GM21360 (cell line): ENCODE results near the gene NAALADL2.

Experiments
- ATAC-seq: cut with Tn5 transposase; IDR thresholded peaks from one replicate; pipeline ENCODE4 v1.9.1; 2021; ENCODE audit warnings: mild to moderate bottlenecking, moderate library complexity; ENCODE audit not compliant: unreplicated experiment

NAALADL2 gene

GRCh38 chr3:175295248-175296130 lies 436.4 kb downstream of the NAALADL2 start:
- ATAC-seq, result no peak

DNA sequence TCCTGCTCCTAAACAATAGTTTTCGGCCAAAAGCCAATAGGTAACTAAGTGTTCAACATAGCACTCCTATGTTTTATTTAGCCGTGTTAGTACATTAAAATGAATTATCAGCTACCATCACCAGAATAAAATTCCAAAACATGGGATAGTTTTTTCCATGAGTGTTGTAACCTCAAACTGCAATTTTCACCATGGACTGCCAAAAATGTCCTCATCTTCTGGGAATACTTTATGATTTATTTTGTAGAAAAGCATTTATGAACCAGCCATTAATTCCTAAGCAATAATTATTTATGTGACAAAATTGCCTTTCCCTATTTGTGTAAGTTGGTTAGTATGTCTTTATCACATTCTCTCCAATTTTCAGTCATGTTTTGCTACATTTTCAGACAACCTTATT lies 438.1 kb downstream of the NAALADL2 start:
- ATAC-seq, result no peak

- no peak for ATAC-seq
Measured at GRCh38 chr3:175301741-175302140, 442.6 kb downstream of the NAALADL2 start.

- no peak for ATAC-seq
Measured at GRCh38 chr3:175304404-175304803, 445.3 kb downstream of the NAALADL2 start.

DNA sequence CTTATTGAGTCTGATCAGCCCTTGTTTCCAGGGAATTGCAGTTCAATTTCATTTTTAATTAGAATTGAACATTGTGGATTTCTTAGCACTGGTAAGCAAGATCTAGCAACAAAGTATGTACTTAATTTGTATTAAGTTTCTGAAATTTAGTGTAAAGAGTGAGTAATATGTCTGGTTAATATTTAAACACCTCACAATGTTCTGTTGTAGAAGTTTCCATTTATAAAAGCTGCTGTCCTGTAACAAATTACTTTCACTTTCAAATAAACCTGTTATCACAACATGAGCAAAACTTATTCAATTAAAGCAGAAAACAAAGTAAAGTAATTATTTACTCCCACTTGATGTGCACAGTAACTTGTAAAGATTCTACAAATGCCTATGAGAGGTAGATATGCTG lies 448.5 kb downstream of the NAALADL2 start:
- no peak for ATAC-seq

DNA sequence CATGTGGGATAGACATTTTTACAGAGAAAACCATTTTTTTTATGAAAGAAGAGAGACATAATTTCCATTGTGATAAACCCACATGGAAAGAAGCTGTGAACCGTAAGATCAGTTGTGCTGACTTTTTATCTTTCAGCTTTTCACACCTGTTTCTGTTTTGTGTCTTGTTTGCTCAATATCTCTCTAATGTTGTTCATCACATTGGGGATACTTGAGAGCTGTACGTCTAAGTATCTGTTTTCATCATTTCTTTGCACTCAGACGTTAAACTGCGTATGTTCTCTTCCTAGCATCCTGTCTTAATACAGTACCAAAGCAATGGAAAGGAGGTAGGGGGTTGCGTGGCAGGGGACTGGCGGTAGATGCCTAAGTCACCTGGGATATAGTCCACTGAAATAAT lies 449.0 kb downstream of the NAALADL2 start:
- ATAC-seq, result no peak

- ATAC-seq, result no peak
Measured at GRCh38 chr3:175310046-175310445, 450.9 kb downstream of the NAALADL2 start.

GRCh38 chr3:175311404-175311803 lies 452.3 kb downstream of the NAALADL2 start:
- ATAC-seq, result no peak

DNA sequence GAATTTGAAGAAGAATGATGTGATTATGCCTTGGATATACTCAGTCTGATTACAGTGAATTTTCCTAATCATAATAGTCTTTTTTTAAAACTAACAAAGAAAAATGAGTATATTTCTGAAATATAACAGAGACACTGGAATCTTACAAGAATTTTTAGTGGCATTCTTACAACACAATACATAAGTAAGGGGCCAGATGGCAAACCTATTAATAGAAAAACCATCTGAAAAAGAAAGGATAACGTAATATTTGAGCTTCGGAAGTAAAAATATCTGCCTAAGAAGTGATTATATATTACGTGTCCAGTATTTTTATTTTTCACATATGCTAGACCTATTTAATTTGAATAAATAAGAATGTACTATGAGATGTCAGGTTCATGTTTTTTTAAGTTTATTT lies 452.8 kb downstream of the NAALADL2 start:
- no peak for ATAC-seq

GRCh38 chr3:175312791-175313190 lies 453.7 kb downstream of the NAALADL2 start:
- no peak for ATAC-seq

- no peak for ATAC-seq
Measured at GRCh38 chr3:175316799-175317198, 457.7 kb downstream of the NAALADL2 start.

DNA sequence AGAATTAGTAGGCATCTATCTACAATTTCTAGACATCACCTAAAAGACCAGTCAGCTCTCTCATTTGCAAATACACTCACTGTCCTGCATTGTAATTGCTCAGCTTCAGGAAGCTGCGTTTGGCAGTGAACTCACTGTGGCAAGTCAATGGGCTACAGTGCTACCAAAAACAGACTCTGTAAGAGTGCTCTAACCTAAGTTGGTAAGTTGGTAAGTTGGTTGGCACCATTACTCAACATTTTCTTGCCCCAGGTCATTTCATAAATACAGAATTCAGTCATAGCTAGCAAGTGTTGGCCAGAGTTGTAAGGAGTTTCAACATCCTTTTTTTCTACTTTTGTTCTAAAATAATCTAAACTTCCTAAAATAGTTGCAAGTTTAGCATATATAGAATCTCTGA lies 466.3 kb downstream of the NAALADL2 start:
- no peak for ATAC-seq

- no peak for ATAC-seq
Measured at GRCh38 chr3:175326041-175326440, 466.9 kb downstream of the NAALADL2 start.

DNA sequence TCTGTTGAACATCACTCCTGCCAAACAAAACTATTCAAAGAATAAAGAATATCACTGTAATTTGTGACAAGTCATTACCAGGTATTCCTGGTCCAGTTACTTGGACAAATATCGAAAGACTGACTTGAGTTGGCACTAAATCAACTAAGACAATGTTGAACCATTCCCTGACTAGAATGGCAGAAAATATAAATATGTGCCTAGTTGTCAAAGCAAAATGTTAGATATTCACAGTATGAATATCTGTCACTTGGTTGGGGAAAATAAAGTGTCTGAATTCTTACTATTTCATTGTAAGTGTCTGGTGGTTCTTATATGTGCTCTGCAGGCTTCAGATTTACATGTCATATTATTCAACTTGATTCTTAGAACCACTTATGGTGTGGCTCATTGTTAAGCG lies 470.2 kb downstream of the NAALADL2 start:
- ATAC-seq, result no peak

DNA sequence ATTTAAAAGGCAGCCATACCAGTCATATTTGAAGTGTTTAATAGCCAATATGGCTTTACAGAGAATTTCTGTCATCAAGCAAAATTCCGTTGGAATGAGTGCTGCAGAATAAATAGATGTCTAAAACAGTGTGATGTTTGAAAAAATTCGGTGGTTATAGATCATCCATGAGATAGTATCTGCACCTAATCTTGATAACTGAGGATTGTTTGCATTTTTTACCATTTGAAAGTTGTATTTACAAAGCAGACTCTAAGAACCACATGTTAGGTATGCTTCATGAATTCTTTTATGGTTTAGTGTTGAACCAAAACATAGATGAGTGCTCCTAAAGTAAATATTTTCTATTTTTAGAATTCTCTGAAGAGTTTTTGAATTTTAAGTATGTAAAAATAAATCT lies 476.1 kb downstream of the NAALADL2 start:
- no peak for ATAC-seq

- ATAC-seq, result no peak
Measured at GRCh38 chr3:175336406-175337133, 477.4 kb downstream of the NAALADL2 start.

DNA sequence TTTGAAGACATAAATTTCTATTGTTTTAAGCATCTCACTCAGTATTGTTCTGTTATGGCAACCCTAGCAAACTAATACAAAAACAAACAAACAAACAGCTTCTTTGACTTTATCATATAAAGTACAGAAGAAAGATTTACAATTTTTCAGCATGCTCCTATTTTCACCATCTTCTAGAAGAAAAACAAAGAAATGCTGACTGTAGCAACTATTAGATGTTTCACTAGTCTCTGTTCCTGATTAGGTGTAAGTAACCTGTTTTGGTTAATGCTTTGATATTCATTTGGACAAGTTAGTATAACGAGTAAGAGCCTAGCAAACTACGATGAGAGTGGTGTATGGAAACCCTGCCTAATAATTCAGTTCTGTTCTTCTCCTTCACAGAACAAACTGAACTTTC lies 478.5 kb downstream of the NAALADL2 start:
- ATAC-seq, result no peak

- no peak for ATAC-seq
Measured at GRCh38 chr3:175338775-175339535, 479.8 kb downstream of the NAALADL2 start.

DNA sequence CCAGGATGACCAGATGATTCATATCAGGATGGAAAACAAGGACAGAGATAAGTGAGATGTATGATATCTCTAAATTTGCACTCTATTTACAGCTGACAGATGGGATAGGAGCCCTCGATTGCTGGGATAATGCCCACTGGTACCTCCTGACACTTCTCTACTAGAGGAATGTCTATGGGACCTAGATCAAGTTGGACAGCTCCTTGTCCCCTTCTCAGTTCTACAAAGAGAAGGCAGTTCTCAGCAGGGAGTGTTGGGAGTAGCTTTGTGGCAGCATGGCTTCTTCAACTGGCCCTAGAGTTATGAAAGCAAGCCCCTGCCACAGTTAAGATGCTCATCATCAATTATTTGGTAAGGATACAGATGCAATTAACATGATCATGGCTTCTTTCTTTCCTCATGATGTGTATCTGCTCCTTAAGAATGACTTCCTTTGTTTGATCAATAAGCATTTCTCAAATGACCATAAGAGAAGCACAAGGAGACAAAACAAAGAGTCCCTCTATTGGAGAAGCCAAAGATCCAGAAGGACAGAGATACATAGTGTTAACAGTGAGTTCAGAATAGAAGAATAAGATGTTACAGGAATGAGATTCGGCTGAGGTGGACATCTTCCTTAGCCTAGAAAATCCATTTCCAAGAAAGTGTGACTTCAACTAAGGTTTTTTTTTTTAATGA lies 481.3 kb downstream of the NAALADL2 start:
- no peak for ATAC-seq

DNA sequence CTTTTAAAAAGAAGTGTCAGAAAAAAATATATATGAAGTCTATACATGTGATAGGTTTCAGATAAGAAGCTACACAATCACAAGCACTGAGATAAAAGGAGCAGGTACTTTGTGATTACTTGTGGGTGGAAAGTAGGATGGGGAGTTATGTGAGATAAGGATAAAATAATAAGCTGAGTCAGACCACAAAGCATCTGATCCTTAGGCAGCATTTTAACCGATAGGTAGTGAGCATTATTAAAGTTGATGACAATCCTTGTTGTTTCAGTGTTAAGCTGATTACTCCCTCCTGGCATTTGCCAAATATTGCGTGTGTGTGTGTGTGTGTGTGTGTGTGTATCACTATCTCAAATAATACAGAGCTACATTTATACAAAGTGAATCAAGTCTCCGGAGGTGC lies 483.1 kb downstream of the NAALADL2 start:
- no peak for ATAC-seq

DNA sequence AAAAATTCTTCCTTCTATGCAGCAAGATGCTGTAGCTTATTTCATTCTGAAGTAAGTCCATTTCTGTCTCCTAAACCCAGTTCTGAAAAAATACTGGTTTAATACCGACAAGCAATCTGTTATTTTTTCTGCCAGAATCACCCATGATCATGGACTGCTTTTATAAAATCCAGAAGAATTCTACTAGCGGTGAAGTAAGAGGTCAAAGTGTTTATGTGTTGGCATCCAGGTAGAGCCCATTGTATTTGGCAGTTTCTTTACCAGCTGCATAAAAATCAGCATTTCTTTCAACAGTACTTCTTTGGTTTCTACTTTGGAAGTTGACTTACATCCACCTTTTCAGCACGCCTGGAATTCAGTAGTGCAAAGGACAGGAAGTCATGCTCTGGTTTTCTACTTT lies 484.8 kb downstream of the NAALADL2 start:
- no peak for ATAC-seq
